Natural killer cell (primary cell): ENCODE results near the gene BBS9. TPM values are rescaled to one million over a fixed set of nuclear protein-coding genes. Genes with fewer than 3 reads are reported as not detected.

ENCODE experiments used
- ATAC-seq, 3 donors: fragments of 150-1000 bp in 2 of 3; fragments of 200-7000 bp in 1 of 3; cut with Tn5 transposase; 1 replicate in 1 of 3; 2 replicates in 2 of 3; pipeline ENCODE4 v1.10.0; 2021; ENCODE audit warnings: mild to moderate bottlenecking in 2 of 3, moderate library complexity in 2 of 3
- DNase-seq, 2 donors: peaks; one replicate each; pipeline versions ENCODE4 v3.0.0 to v3.0.0-alpha.2; 2013 to 2021; ENCODE audit warnings: mixed read lengths in 1 of 2
- H3K27ac ChIP-seq: one replicate; pipeline ENCODE4 v1.5.1; 2013; ENCODE audit warnings: mild to moderate bottlenecking, low read length
- H3K27me3 ChIP-seq: one replicate; pipeline ENCODE4 v1.6.1; 2013; ENCODE audit warnings: low read length; ENCODE audit not compliant: control insufficient read depth, insufficient read depth
- H3K36me3 ChIP-seq: one replicate; pipeline ENCODE4 v1.6.1; 2013; ENCODE audit warnings: low read length; ENCODE audit not compliant: control insufficient read depth, insufficient read depth
- H3K4me1 ChIP-seq: one replicate; pipeline ENCODE4 v1.6.1; 2013; ENCODE audit warnings: low read length; ENCODE audit not compliant: control insufficient read depth, insufficient read depth
- H3K4me3 ChIP-seq: one replicate; pipeline ENCODE4 v1.5.1; 2013; ENCODE audit warnings: low read length
- H3K9me3 ChIP-seq: one replicate; pipeline ENCODE4 v1.6.1; 2013; ENCODE audit warnings: low read length; ENCODE audit not compliant: control insufficient read depth, insufficient read depth
- H3K27ac Mint-ChIP-seq, 2 donors: one replicate each; pipeline ENCODE4 v1.8.0; 2022; ENCODE audit warnings: mild to moderate bottlenecking in 2 of 2, mixed read lengths in 2 of 2, moderate library complexity in 1 of 2
- H3K27me3 Mint-ChIP-seq, 2 donors: one replicate each; pipeline ENCODE4 v1.8.0; 2022; ENCODE audit warnings: low read depth in 2 of 2, mixed read lengths in 2 of 2
- H3K36me3 Mint-ChIP-seq: one replicate; pipeline ENCODE4 v1.8.0; 2022; ENCODE audit warnings: mixed read lengths
- H3K4me1 Mint-ChIP-seq, 2 donors: one replicate each; pipeline ENCODE4 v1.8.0; 2022; ENCODE audit warnings: mixed read lengths in 2 of 2
- H3K4me3 Mint-ChIP-seq: one replicate; pipeline ENCODE4 v1.8.0; 2022; ENCODE audit warnings: mild to moderate bottlenecking, moderate library complexity, mixed read lengths
- H3K9me3 Mint-ChIP-seq, 2 donors: one replicate each; pipeline ENCODE4 v1.8.0; 2022; ENCODE audit warnings: mixed read lengths in 2 of 2
- CTCF ChIP-seq: fragments of 200-600 bp; IDR thresholded peaks from one replicate; pipeline ENCODE4 v1.8.0; 2022; ENCODE audit warnings: antibody characterized with exemption
- WGBS: methylation state at CpG from one replicate; pipeline ENCODE4 v1.1.7; 2013; ENCODE audit warnings: missing lambda C conversion rate; ENCODE audit not compliant: insufficient coverage; 5-methylcytosine and 5-hydroxymethylcytosine counted together
- intact Hi-C: fragments of 100-400 bp; cut with micrococcal nuclease; formaldehyde crosslinking; loops from one replicate; pipeline ENCODE4 v1.14.2; 2022
- total RNA-seq, 4 donors: library from RNA; stranded (reverse); fragments of 120-200 nt in 1 of 4; gene quantifications; one replicate each; pipeline versions ENCODE4 v1.2.3 to v1.2.4, GENCODE V29; 2013 to 2022

BBS9 gene
- total RNA-seq, 3 donors from 2014 or later (not counting 1 experiment from before 2014, with no cell fraction given) = 25.1 to 34.6 (median 34.4) TPM

- H3K36me3 Mint-ChIP-seq = no peaks in the 10 kb centered on the region
- H3K27ac ChIP-seq = no peak overlapping the region
- H3K4me1 Mint-ChIP-seq = no peaks in the 10 kb centered on the region
- no peaks in the 10 kb centered on the region for H3K4me1 ChIP-seq
- 56% methylated on average over 1 of the region's 2 CpGs for WGBS
- no peak overlapping the region for H3K4me3 ChIP-seq
- no peak for DNase-seq
- no peaks in the 10 kb centered on the region for H3K27me3 Mint-ChIP-seq
- no peak overlapping the region for H3K4me3 Mint-ChIP-seq
- intact Hi-C loops = no loop called here
- H3K9me3 ChIP-seq = no peaks in the 10 kb centered on the region
- no peak overlapping the region for H3K27ac Mint-ChIP-seq
- peaks cover 13% of the 10 kb centered on the region for H3K36me3 ChIP-seq
- H3K27me3 ChIP-seq = no peaks in the 10 kb centered on the region
- no peak for TF ChIP-seq CTCF
- ATAC-seq = no peak
- H3K9me3 Mint-ChIP-seq = no peaks in the 10 kb centered on the region
These were observed 26.4 kb downstream of the BBS9 start for GRCh38 chr7:33155811-33156210.

GRCh38 chr7:33156441-33156840 lies 27.1 kb downstream of the BBS9 start:
- Mint-ChIP-seq H3K4me1 (no peaks in the 10 kb centered on the region), H3K9me3 (no peaks in the 10 kb centered on the region), H3K4me3 (no peak overlapping the region), H3K36me3 (no peaks in the 10 kb centered on the region), H3K27me3 (no peaks in the 10 kb centered on the region), H3K27ac (no peak overlapping the region)
- no peaks in the 10 kb centered on the region for H3K4me1 ChIP-seq
- intact Hi-C loops = no loop called here
- no peaks in the 10 kb centered on the region for H3K27me3 ChIP-seq
- DNase-seq = no peak
- no peak overlapping the region for H3K4me3 ChIP-seq
- no peaks in the 10 kb centered on the region for H3K9me3 ChIP-seq
- no peak for ATAC-seq
- TF ChIP-seq CTCF = no peak
- 100% methylated on average over 1 of the region's 2 CpGs for WGBS
- peaks cover 13% of the 10 kb centered on the region for H3K36me3 ChIP-seq
- H3K27ac ChIP-seq = no peak overlapping the region

- no peaks in the 10 kb centered on the region for H3K9me3 ChIP-seq
- no peaks in the 10 kb centered on the region for H3K4me1 ChIP-seq
- H3K27ac Mint-ChIP-seq = no peak overlapping the region
- no peak for ATAC-seq
- DNase-seq = no peak
- no peak overlapping the region for H3K27ac ChIP-seq
- H3K4me3 Mint-ChIP-seq = no peak overlapping the region
- intact Hi-C loops = no loop called here
- no peaks in the 10 kb centered on the region for H3K9me3 Mint-ChIP-seq
- no peaks in the 10 kb centered on the region for H3K27me3 ChIP-seq
- no peaks in the 10 kb centered on the region for H3K36me3 Mint-ChIP-seq
- no peak for TF ChIP-seq CTCF
- no peaks in the 10 kb centered on the region for H3K27me3 Mint-ChIP-seq
- WGBS = 17% methylated on average over 1 of the region's 1 CpG
- no peaks in the 10 kb centered on the region for H3K4me1 Mint-ChIP-seq
- no peak overlapping the region for H3K4me3 ChIP-seq
- H3K36me3 ChIP-seq = peaks cover 13% of the 10 kb centered on the region
These were observed 27.9 kb downstream of the BBS9 start for GRCh38 chr7:33157311-33157710.

- H3K4me3 Mint-ChIP-seq = no peak overlapping the region
- WGBS = 100% methylated on average over 1 of the region's 2 CpGs
- H3K27me3 ChIP-seq = no peaks in the 10 kb centered on the region
- no peak for TF ChIP-seq CTCF
- no peaks in the 10 kb centered on the region for H3K36me3 Mint-ChIP-seq
- H3K9me3 ChIP-seq = no peaks in the 10 kb centered on the region
- DNase-seq (no peak), ATAC-seq (no peak)
- peaks cover 13% of the 10 kb centered on the region for H3K36me3 ChIP-seq
- no peaks in the 10 kb centered on the region for H3K4me1 ChIP-seq
- no peaks in the 10 kb centered on the region for H3K27me3 Mint-ChIP-seq
- no peaks in the 10 kb centered on the region for H3K9me3 Mint-ChIP-seq
- no peak overlapping the region for H3K27ac ChIP-seq
- no peak overlapping the region for H3K27ac Mint-ChIP-seq
- no peak overlapping the region for H3K4me3 ChIP-seq
- intact Hi-C loops = no loop called here
- no peaks in the 10 kb centered on the region for H3K4me1 Mint-ChIP-seq
These were observed 28.4 kb downstream of the BBS9 start for GRCh38 chr7:33157781-33158180.
